Rectal smooth muscle tissue (tissue), 1 donor: Measurements from ENCODE around the gene ZBP1.

Experiments used
- H3K27ac ChIP-seq: one replicate; pipeline ENCODE4 v1.7.0; 2013; ENCODE audit warnings: low read depth, low read length, inconsistent platforms
- H3K27me3 ChIP-seq: one replicate; pipeline ENCODE4 v1.7.0; 2013; ENCODE audit warnings: low read length; ENCODE audit not compliant: control insufficient read depth, insufficient read depth
- H3K36me3 ChIP-seq: one replicate; pipeline ENCODE4 v1.7.0; 2013; ENCODE audit warnings: low read length; ENCODE audit not compliant: control insufficient read depth, insufficient read depth
- H3K4me1 ChIP-seq: one replicate; pipeline ENCODE4 v1.7.0; 2013; ENCODE audit warnings: low read length; ENCODE audit not compliant: control insufficient read depth, insufficient read depth
- H3K4me3 ChIP-seq: one replicate; pipeline ENCODE4 v1.7.0; 2013; ENCODE audit warnings: low read length
- H3K9ac ChIP-seq: one replicate; pipeline ENCODE4 v1.7.0; 2013; ENCODE audit warnings: low read length

ZBP1 gene

GRCh38 chr20:57568960-57569359, 51.3 kb downstream of the ZBP1 start:
- no peak overlapping the region for H3K27ac ChIP-seq
- no peaks in the 10 kb centered on the region for H3K27me3 ChIP-seq
- H3K36me3 ChIP-seq: peaks cover 5% of the 10 kb centered on the region
- no peak overlapping the region for H3K9ac ChIP-seq
- H3K4me3 ChIP-seq: no peak overlapping the region
- no peaks in the 10 kb centered on the region for H3K4me1 ChIP-seq

GRCh38 chr20:57568088-57568896, 51.9 kb downstream of the ZBP1 start:
- no peaks in the 10 kb centered on the region for H3K27me3 ChIP-seq
- H3K9ac ChIP-seq: no peak overlapping the region
- peaks cover 5% of the 10 kb centered on the region for H3K36me3 ChIP-seq
- H3K4me1 ChIP-seq: no peaks in the 10 kb centered on the region
- no peak overlapping the region for H3K27ac ChIP-seq
- H3K4me3 ChIP-seq: no peak overlapping the region

GRCh38 chr20:57567471-57568079, 52.7 kb downstream of the ZBP1 start:
- Histone ChIP-seq H3K4me1 (no peaks in the 10 kb centered on the region), H3K27me3 (no peaks in the 10 kb centered on the region), H3K27ac (no peak overlapping the region), H3K9ac (no peak overlapping the region), H3K4me3 (no peak overlapping the region), H3K36me3 (peaks cover 5% of the 10 kb centered on the region)

- Histone ChIP-seq H3K27ac (no peak overlapping the region), H3K9ac (no peak overlapping the region), H3K36me3 (peaks cover 5% of the 10 kb centered on the region), H3K4me3 (no peak overlapping the region), H3K27me3 (no peaks in the 10 kb centered on the region), H3K4me1 (no peaks in the 10 kb centered on the region)
Measured at GRCh38 chr20:57566803-57567459, 53.3 kb downstream of the ZBP1 start.

- H3K9ac ChIP-seq: no peak overlapping the region
- H3K4me1 ChIP-seq: no peaks in the 10 kb centered on the region
- no peak overlapping the region for H3K4me3 ChIP-seq
- H3K36me3 ChIP-seq: peaks cover 5% of the 10 kb centered on the region
- H3K27ac ChIP-seq: no peak overlapping the region
- no peaks in the 10 kb centered on the region for H3K27me3 ChIP-seq
Measured at GRCh38 chr20:57566399-57566798, 53.8 kb downstream of the ZBP1 start.

- H3K4me3 ChIP-seq: no peak overlapping the region
- peaks cover 5% of the 10 kb centered on the region for H3K36me3 ChIP-seq
- no peak overlapping the region for H3K9ac ChIP-seq
Measured at GRCh38 chr20:57564951-57565642, 55.1 kb downstream of the ZBP1 start.

GRCh38 chr20:57564180-57564802, 55.9 kb downstream of the ZBP1 start:
- Histone ChIP-seq H3K36me3 (peaks cover 5% of the 10 kb centered on the region), H3K27ac (no peak overlapping the region), H3K4me3 (no peak overlapping the region), H3K9ac (no peak overlapping the region), H3K4me1 (no peaks in the 10 kb centered on the region), H3K27me3 (no peaks in the 10 kb centered on the region)

More at GRCh38 chr20:57564951-57565642, 55.1 kb downstream of the ZBP1 start:
- Histone ChIP-seq H3K27me3 (no peaks in the 10 kb centered on the region), H3K4me1 (no peaks in the 10 kb centered on the region), H3K27ac (no peak overlapping the region)

GRCh38 chr20:57563522-57563921, 56.7 kb downstream of the ZBP1 start:
- no peak overlapping the region for H3K27ac ChIP-seq
- no peaks in the 10 kb centered on the region for H3K27me3 ChIP-seq
- no peaks in the 10 kb centered on the region for H3K4me1 ChIP-seq
- H3K4me3 ChIP-seq: peak overlapping the region; percentile 5
- H3K36me3 ChIP-seq: peaks cover 5% of the 10 kb centered on the region
- H3K9ac ChIP-seq: no peak overlapping the region

GRCh38 chr20:57562541-57563465, 57.4 kb downstream of the ZBP1 start:
- peaks cover 5% of the 10 kb centered on the region for H3K36me3 ChIP-seq
- H3K27ac ChIP-seq: no peak overlapping the region
- H3K9ac ChIP-seq: no peak overlapping the region
- no peaks in the 10 kb centered on the region for H3K4me1 ChIP-seq
- peak overlapping the region; percentile 34 for H3K4me3 ChIP-seq
- no peaks in the 10 kb centered on the region for H3K27me3 ChIP-seq

- H3K4me3 ChIP-seq: peak overlapping the region; percentile 61
- peaks cover 2% of the 10 kb centered on the region for H3K27me3 ChIP-seq
- H3K9ac ChIP-seq: peak overlapping the region; percentile 9
- H3K4me1 ChIP-seq: no peaks in the 10 kb centered on the region
- H3K36me3 ChIP-seq: peaks cover 5% of the 10 kb centered on the region
- no peak overlapping the region for H3K27ac ChIP-seq
Measured at GRCh38 chr20:57561356-57562279, 58.6 kb downstream of the ZBP1 start.
